Activated naive CD8-positive, alpha-beta T cell treated with anti-CD3 and anti-CD28 coated beads, Interleukin-2, amount 50 U/mL, for 24 hours (primary cell): ENCODE measurements around the gene RHOB.
"Not testable (repeated sequence)": the region's sequence is repeated elsewhere in the genome, so short reads cannot be mapped to it uniquely, and the experiment has no call there.

Experiments used
- ATAC-seq: fragments of 150-1000 bp; cut with Tn5 transposase; one replicate; pipeline ENCODE4 v1.10.0; 2021
- DNase-seq: peaks from one replicate; pipeline ENCODE4 v3.0.0; 2021
- H3K27ac Mint-ChIP-seq: one replicate; pipeline ENCODE4 v1.8.0; 2021; ENCODE audit warnings: mild to moderate bottlenecking, mixed read lengths
- H3K27me3 Mint-ChIP-seq: one replicate; pipeline ENCODE4 v1.8.0; 2021; ENCODE audit warnings: mixed read lengths
- H3K36me3 Mint-ChIP-seq: one replicate; pipeline ENCODE4 v1.8.0; 2021; ENCODE audit warnings: low read depth, mixed read lengths
- H3K4me1 Mint-ChIP-seq: one replicate; pipeline ENCODE4 v1.8.0; 2021; ENCODE audit warnings: mixed read lengths
- H3K4me3 Mint-ChIP-seq: one replicate; pipeline ENCODE4 v1.8.0; 2021; ENCODE audit warnings: mild to moderate bottlenecking, moderate library complexity, mixed read lengths
- H3K9me3 Mint-ChIP-seq: one replicate; pipeline ENCODE4 v1.8.0; 2021; ENCODE audit warnings: mixed read lengths

Gene RHOB

DNA sequence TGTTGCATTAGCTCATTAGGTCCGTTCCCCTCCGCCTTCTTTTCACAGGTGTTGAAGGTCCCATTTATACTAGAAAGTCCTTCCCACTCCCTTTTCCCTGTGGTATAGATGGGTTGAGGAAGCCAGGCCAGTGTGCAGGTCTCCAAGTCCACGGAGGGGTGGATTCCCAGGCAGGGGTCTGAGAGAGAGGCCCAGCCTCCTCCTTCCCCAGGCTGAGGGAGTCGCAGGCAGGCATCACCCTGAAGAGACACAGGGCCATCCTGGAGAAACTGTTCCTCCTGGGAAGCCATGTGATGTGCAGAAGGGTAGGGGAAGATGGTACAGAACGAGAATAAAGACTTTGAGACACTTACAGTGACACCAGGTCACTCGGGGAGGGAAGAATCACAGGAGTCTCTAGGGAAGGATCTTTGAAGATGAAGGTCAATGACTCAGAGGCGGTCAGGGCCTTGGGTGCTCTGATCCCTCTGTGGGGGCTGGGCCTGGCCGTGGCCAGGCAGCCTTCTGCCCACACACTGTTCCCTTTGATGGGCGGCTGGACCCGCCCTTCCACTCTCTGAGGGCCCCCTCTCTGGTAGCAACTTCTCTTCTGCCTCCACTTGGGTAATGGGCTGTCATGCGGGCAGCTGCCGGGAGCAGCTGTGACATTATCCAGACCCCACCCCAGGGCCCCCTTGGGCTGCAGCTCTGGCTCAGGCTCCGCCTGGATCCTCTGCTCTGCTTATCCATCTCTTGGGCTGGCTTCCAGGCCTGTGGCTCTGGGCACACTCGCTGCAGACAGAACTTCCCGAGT, 45.1 kb downstream of the RHOB start:
- Mint-ChIP-seq H3K27me3 (no peaks in the 10 kb centered on the region), H3K4me3 (no peak overlapping the region), H3K36me3 (no peaks in the 10 kb centered on the region), H3K4me1 (no peaks in the 10 kb centered on the region), H3K27ac (no peak overlapping the region), H3K9me3 (no peaks in the 10 kb centered on the region)
- ATAC-seq (no peak), DNase-seq (no peak)

GRCh38 chr2:20493095-20493494, 46.2 kb downstream of the RHOB start:
- H3K27ac Mint-ChIP-seq, H3K4me1 Mint-ChIP-seq, H3K9me3 Mint-ChIP-seq, H3K27me3 Mint-ChIP-seq, H3K36me3 Mint-ChIP-seq, DNase-seq, H3K4me3 Mint-ChIP-seq, ATAC-seq: not testable (repeated sequence)

DNA sequence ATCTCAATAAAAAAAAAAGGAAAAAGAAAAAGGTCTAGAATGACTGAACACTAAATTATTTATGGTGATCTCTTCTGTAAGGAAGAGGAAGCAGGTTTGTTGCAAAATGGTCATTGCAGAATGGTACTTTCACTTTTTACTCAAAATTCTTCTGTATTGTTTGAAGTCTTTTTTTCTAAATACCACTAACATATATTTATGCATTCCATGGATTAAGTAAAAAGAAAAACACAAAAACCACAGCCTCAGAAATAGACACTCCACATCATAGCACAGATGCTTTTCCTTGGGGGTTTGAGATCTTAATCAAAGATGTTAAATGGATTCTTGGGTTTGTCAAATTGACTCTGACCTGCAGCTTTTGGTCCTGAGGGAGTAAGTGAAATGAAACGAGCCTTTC, 47.4 kb downstream of the RHOB start:
- Mint-ChIP-seq H3K9me3 (no peaks in the 10 kb centered on the region), H3K27me3 (no peaks in the 10 kb centered on the region), H3K36me3 (no peaks in the 10 kb centered on the region), H3K27ac (no peak overlapping the region), H3K4me1 (no peaks in the 10 kb centered on the region), H3K4me3 (no peak overlapping the region)
- no peak for ATAC-seq
- DNase-seq, result no peak

DNA sequence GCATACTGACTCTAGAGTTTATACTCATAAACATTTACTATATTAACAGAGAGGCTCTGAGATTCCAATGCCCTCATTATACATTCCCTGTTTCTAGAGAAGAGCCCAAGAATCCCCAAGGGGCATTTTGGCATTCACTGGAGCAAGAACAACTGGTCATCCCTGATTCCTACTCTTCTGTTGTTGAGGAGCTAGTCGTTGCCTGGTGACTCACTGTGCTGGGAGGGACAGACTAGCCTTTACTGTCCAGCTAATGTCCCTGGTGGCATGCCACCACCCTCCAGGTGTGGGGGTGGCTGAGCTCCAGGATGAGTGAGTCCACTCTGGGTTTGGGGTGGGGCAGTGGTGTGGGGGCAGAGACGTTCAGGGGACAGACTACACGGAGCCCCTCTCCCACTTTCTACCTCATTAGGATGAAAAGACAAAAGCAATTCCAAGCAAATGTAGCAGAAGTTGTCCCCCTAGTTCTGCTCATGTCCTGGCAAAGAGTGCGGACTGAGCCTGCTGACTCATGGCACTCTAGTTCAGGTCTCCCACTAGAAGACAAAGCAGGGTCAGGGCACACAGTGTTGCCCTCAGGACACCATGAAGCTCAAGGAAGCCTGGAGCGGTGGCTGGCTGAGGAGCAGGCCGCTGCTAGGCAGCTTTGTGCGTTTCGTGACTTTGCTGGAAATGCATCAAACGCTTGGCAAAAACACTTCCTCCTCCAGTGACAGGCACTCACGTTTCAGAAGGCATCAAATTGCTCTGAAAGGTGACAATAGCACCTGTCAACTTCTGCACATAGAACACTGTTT, 49.4 kb downstream of the RHOB start:
- no peaks in the 10 kb centered on the region for H3K9me3 Mint-ChIP-seq
- peaks cover 6% of the 10 kb centered on the region for H3K27me3 Mint-ChIP-seq
- ATAC-seq, result no peak
- no peaks in the 10 kb centered on the region for H3K4me1 Mint-ChIP-seq
- no peak overlapping the region for H3K4me3 Mint-ChIP-seq
- no peaks in the 10 kb centered on the region for H3K36me3 Mint-ChIP-seq
- H3K27ac Mint-ChIP-seq, result no peak overlapping the region
- no peak for DNase-seq

GRCh38 chr2:20496942-20497341, 50.1 kb downstream of the RHOB start:
- H3K27ac Mint-ChIP-seq, result no peak overlapping the region
- peaks cover 6% of the 10 kb centered on the region for H3K27me3 Mint-ChIP-seq
- ATAC-seq (no peak), DNase-seq (no peak)
- H3K4me1 Mint-ChIP-seq, result no peaks in the 10 kb centered on the region
- no peak overlapping the region for H3K4me3 Mint-ChIP-seq
- H3K36me3 Mint-ChIP-seq, result no peaks in the 10 kb centered on the region
- H3K9me3 Mint-ChIP-seq, result no peaks in the 10 kb centered on the region
